HG02852 (cell line): Measurements from ENCODE around the gene S100A1.

Experiments used
- ATAC-seq: cut with Tn5 transposase; IDR thresholded peaks from one replicate; pipeline ENCODE4 v1.9.1; 2021; ENCODE audit warnings: mild to moderate bottlenecking, moderate library complexity; ENCODE audit not compliant: unreplicated experiment

Gene S100A1

GRCh38 chr1:153679337-153680119, 51.3 kb downstream of the S100A1 start:
- no peak for ATAC-seq

DNA sequence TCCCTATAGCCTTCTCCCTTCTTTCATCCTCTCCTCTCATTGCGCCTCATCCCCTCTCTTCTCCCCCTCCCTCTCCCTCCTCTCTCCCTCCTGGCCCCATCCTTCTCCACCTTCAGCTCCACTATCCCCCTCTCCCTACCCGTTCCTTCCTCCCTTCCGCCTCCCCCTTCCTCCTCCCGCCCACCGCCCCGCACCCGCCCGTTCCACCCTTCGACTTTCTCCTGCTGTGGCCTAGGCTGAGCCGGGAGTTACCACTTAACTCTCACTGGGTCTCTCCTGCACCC, 51.8 kb downstream of the S100A1 start:
- ATAC-seq = no peak
